GM12878 (cell line): ENCODE measurements around the gene ZBTB21. TPM values are rescaled to one million over a fixed set of nuclear protein-coding genes. Genes with fewer than 3 reads are reported as not detected.

Source experiments
- ATAC-seq: fragments of 200-7000 bp; cut with Tn5 transposase; 3 replicates; pipeline ENCODE4 v1.9.1; 2020; ENCODE audit warnings: mild to moderate bottlenecking, moderate library complexity
- BruUV-seq: library from RNA; stranded (reverse); fragments of 400-500 nt; replicated peaks from 2 replicates; lab custom pipeline; 2021; lab: Mats Ljungman, UMichigan
- CTCF ChIA-PET: fragments of 300-600 bp; sonication (Branson Sonifier 250); formaldehyde crosslinking; extraction: SDS; loops from one replicate; lab custom pipeline; 2021; ENCODE audit warnings: inconsistent platforms; lab: Yijun Ruan, JAX
- POLR2A ChIA-PET: fragments of 350-600 bp; formaldehyde crosslinking; extraction: SDS; loops from one replicate; lab custom pipeline; 2021; ENCODE audit warnings: inconsistent platforms; lab: Charles Lee
- RAD21 ChIA-PET: fragments of 300-600 bp; sonication (Branson Sonifier 250); formaldehyde crosslinking; loops from one replicate; lab custom pipeline; 2023; ENCODE audit warnings: antibody characterized with exemption; ENCODE audit not compliant: unreplicated experiment; lab: Charles Lee
- SMC1A ChIA-PET: fragments of 300-600 bp; sonication (Branson Sonifier 250); formaldehyde crosslinking; loops from one replicate; lab custom pipeline; 2023; ENCODE audit not compliant: unreplicated experiment, uncharacterized antibody; lab: Charles Lee
- DNase-seq: peaks from one replicate; pipeline ENCODE4 v3.0.0-alpha.2; 2011; ENCODE audit warnings: low read depth, low spot score
- FAIRE-seq: peaks from 3 replicates; lab custom pipeline; 2011; peaks lifted over from hg19 to GRCh38; lab: Jason Lieb, UNC
- H2AFZ ChIP-seq: 2 replicates; pipeline ENCODE4 v1.6.0; 2011; ENCODE audit warnings: low read depth, low read length, control low read depth; ENCODE audit not compliant: control insufficient read depth
- H3K27ac ChIP-seq: 2 replicates; pipeline ENCODE4 v1.5.1; 2011; ENCODE audit warnings: control low read depth; ENCODE audit not compliant: control insufficient read depth, insufficient read depth
- H3K27me3 ChIP-seq, 2 experiments: replicated peaks in 1 of 2; 2 replicates each; pipeline versions ENCODE4 v1.6.0 to v1.6.1; 2011; ENCODE audit warnings: low read length in 1 of 2; ENCODE audit not compliant: control insufficient read depth in 2 of 2, insufficient read depth in 2 of 2
- H3K36me3 ChIP-seq, 2 experiments: 2 replicates each; pipeline ENCODE4 v1.5.1; 2011; ENCODE audit warnings: low read length in 1 of 2; ENCODE audit not compliant: control insufficient read depth in 2 of 2, insufficient read depth in 2 of 2
- H3K4me1 ChIP-seq: 2 replicates; pipeline ENCODE4 v1.6.1; 2011; ENCODE audit warnings: mild to moderate bottlenecking, low read length, moderate library complexity, mixed read lengths; ENCODE audit not compliant: control insufficient read depth, insufficient read depth
- H3K4me2 ChIP-seq: 2 replicates; pipeline ENCODE4 v1.6.0; 2011; ENCODE audit warnings: control low read depth; ENCODE audit not compliant: control insufficient read depth, insufficient read depth
- H3K4me3 ChIP-seq: fragments of 200-600 bp; sonication (generic); 2 replicates; pipeline ENCODE4 v1.5.1; 2016
- H3K79me2 ChIP-seq: 2 replicates; pipeline ENCODE4 v1.6.0; 2011; ENCODE audit warnings: low read length; ENCODE audit not compliant: control insufficient read depth, insufficient read depth
- H3K9ac ChIP-seq: 2 replicates; pipeline ENCODE4 v1.8.0; 2011; ENCODE audit warnings: low read length, control low read depth, mixed read lengths; ENCODE audit not compliant: control insufficient read depth, insufficient read depth
- H3K9me3 ChIP-seq: replicated peaks from 3 replicates; pipeline ENCODE4 v1.5.1; 2011; ENCODE audit warnings: mild to moderate bottlenecking, low read length; ENCODE audit not compliant: control insufficient read depth, insufficient read depth
- H4K20me1 ChIP-seq: 2 replicates; pipeline ENCODE4 v1.6.0; 2011; ENCODE audit not compliant: control insufficient read depth, insufficient read depth
- CREB1 ChIP-seq: IDR thresholded peaks from 2 replicates; pipeline ENCODE4 v1.6.1; 2012; ENCODE audit warnings: low read depth, mild to moderate bottlenecking, inconsistent platforms
- ELK1 ChIP-seq: IDR thresholded peaks from 2 replicates; pipeline ENCODE4 v1.6.1; 2012; ENCODE audit warnings: low read depth, low read length, improper control_type of control experiment
- FOXK2 ChIP-seq: fragments of 450-650 bp; IDR thresholded peaks from 2 replicates; pipeline ENCODE4 v1.6.1; 2017; ENCODE audit warnings: mild to moderate bottlenecking, moderate library complexity
- HSF1 ChIP-seq: fragments of 150-350 bp; IDR thresholded peaks from 2 replicates; pipeline ENCODE4 v1.6.1; 2014; ENCODE audit warnings: mild to moderate bottlenecking, low read depth, low read length
- JUNB ChIP-seq: IDR thresholded peaks from 2 replicates; pipeline ENCODE4 v1.6.1; 2016; ENCODE audit warnings: antibody characterized with exemption, mild to moderate bottlenecking
- NFIC ChIP-seq: IDR thresholded peaks from 2 replicates; pipeline ENCODE4 v1.6.1; 2012; ENCODE audit warnings: low read depth, mild to moderate bottlenecking, inconsistent platforms, low read length, moderate library complexity
- PAX5 ChIP-seq: IDR thresholded peaks from 2 replicates; pipeline ENCODE4 v1.6.1; 2011; ENCODE audit warnings: low read depth, low read length, borderline replicate concordance
- SIX5 ChIP-seq: IDR thresholded peaks from 2 replicates; pipeline ENCODE4 v1.6.1; 2011; ENCODE audit warnings: mild to moderate bottlenecking, low read depth, low read length, moderate library complexity; ENCODE audit not compliant: severe bottlenecking
- STAT3 ChIP-seq: IDR thresholded peaks from 2 replicates; pipeline ENCODE4 v1.6.1; 2011; ENCODE audit warnings: low read depth, low read length, improper control_type of control experiment
- WGBS: methylation state at CpG from one replicate; pipeline ENCODE4 v1.1.6; 2016; ENCODE audit warnings: low lambda C conversion rate; ENCODE audit not compliant: insufficient replicate concordance, insufficient coverage; ENCODE audit errors: missing lambda C conversion rate; 5-methylcytosine and 5-hydroxymethylcytosine counted together
- in situ Hi-C: fragments of 300-500 bp; cut with MboI; formaldehyde crosslinking; loops from 9 replicates; pipeline ENCODE4 v1.14.3; 2018; ENCODE audit warnings: mixed read lengths
- intact Hi-C: fragments of 100-400 bp; cut with micrococcal nuclease; formaldehyde crosslinking; loops from one replicate; pipeline ENCODE4 v1.14.2; 2022; ENCODE audit not compliant: unreplicated experiment
- polyA plus RNA-seq, 11 experiments: library from polyadenylated mRNA; depleted of rRNA in 4 of 11; unstranded in 6 of 11; stranded (reverse) in 5 of 11; fragments of >200 nt; fragmentation: Nextera tagmentation in 4 of 11; fragmentation: Illumina TruSeq in 1 of 11; extraction: Ambion mirVana in 4 of 11; extraction: Trizol in 1 of 11; gene quantifications; 1 replicate in 1 of 11; 2 replicates in 10 of 11; pipeline versions ENCODE4 v1.2.1 to v1.2.3, GENCODE V29; 2011 to 2016; ENCODE audit warnings: inconsistent platforms in 2 of 11, missing spikeins in 2 of 11, low read depth in 1 of 11
- total RNA-seq, 4 experiments: library from RNA; depleted of rRNA in 3 of 4; stranded (reverse); fragments of >200 nt in 3 of 4; fragmentation: Illumina TruSeq in 1 of 4; extraction: Trizol in 1 of 4; gene quantifications; 2 replicates each; pipeline versions ENCODE4 v1.2.1 to v1.2.3, GENCODE V29; 2013 to 2021
- TF ChIP-seq, protein P1 (sequence below): fragments of 450-650 bp; IDR thresholded peaks from 2 replicates; pipeline ENCODE4 v1.6.1; 2017; ENCODE audit warnings: borderline replicate concordance

The ZBTB21 gene
- total and polyA plus RNA-seq, 10 of the 15 experiments (the other 5 are each of a cell fraction or from before 2014, with no cell fraction given), result 1.8 to 21.6 (median 10.6) TPM

DNA sequence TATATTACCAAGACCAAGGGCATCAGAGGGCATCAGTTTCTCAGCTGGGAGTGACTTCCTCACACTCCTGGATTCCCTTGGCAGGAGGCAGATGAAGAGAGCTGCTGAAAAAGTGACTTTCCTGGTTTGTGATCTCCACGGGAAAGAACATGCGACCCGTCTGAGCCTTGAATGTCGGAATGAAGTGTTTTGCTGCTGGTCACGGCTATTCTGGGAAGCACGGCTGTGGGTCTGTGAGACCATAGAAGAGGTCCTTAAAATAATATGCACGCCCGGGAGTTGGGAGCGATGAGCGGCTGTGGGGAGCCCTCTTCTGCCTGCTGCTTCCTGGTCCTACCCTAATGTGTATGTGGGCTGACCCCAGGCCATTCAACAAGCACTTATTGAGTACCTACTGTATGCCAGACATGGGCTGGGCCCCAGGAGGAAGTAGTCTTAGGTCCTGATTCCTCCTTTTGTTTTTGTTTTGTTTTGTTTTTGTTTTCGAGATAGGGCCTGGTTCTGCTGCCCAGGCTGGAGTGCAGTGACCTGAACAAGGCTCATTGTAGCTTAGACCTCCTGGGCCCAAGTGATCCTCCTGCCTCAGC is 47.8 kb upstream of the ZBTB21 start:
- CTCF ChIA-PET, result no interaction called here
- no peaks in the 10 kb centered on the region for H3K36me3 ChIP-seq
- no peak overlapping the region for H3K4me3 ChIP-seq
- SMC1A ChIA-PET, result no interaction called here
- POLR2A ChIA-PET, result no interaction called here
- TF ChIP-seq JUNB (no peak), ELK1 (no peak), SIX5 (no peak), STAT3 (no peak), PAX5 (no peak), FOXK2 (no peak), HSF1 (no peak), NFIC (no peak), CREB1 (no peak)
- TF ChIP-seq, protein P1, sequence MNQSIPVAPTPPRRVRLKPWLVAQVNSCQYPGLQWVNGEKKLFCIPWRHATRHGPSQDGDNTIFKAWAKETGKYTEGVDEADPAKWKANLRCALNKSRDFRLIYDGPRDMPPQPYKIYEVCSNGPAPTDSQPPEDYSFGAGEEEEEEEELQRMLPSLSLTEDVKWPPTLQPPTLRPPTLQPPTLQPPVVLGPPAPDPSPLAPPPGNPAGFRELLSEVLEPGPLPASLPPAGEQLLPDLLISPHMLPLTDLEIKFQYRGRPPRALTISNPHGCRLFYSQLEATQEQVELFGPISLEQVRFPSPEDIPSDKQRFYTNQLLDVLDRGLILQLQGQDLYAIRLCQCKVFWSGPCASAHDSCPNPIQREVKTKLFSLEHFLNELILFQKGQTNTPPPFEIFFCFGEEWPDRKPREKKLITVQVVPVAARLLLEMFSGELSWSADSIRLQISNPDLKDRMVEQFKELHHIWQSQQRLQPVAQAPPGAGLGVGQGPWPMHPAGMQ, result no peak
- WGBS, result 66% methylated on average over 11 of the region's 11 CpGs
- H3K79me2 ChIP-seq, result no peaks in the 10 kb centered on the region
- no peak for DNase-seq
- no peak overlapping the region for H3K9ac ChIP-seq
- H3K4me2 ChIP-seq, result no peak overlapping the region
- no peaks in the 10 kb centered on the region for H3K9me3 ChIP-seq
- no TSS peak for BruUV-seq
- no peak for ATAC-seq
- FAIRE-seq, result peak; percentile 27
- no peak overlapping the region for H2AFZ ChIP-seq
- H3K27me3 ChIP-seq, result no peaks in the 10 kb centered on the region
- intact Hi-C loops (no loop called here), in situ Hi-C loops (no loop called here)
- no peaks in the 10 kb centered on the region for H4K20me1 ChIP-seq
- RAD21 ChIA-PET, result no interaction called here
- peaks cover 23% of the 10 kb centered on the region for H3K4me1 ChIP-seq
- H3K27ac ChIP-seq, result no peak overlapping the region
